ENCODE results near the gene DAZAP2.

- no peak for TF ChIP-seq CTCF (IDR thresholded peaks at IDR 0.05; ENCODE audit: borderline replicate concordance, extremely low read depth, low read length, poor library complexity, severe bottlenecking)
- TF ChIP-seq EZH2 (IDR thresholded peaks at IDR 0.05; ENCODE audit: borderline replicate concordance, low read depth, low read length, severe bottlenecking) = no peak
Measured at GRCh38 chr12:51264297-51264696, 25.7 kb downstream of the DAZAP2 start.

Data from DND-41 (cell line).